DND-41 (cell line): ENCODE data around the gene JAKMIP2.

Source experiments
- EZH2 ChIP-seq: IDR thresholded peaks from 3 replicates; pipeline ENCODE4 v1.6.1; 2012; ENCODE audit warnings: borderline replicate concordance, low read depth, mild to moderate bottlenecking, moderate library complexity, low read length, inconsistent platforms; ENCODE audit not compliant: severe bottlenecking
- TF ChIP-seq, protein P1 (sequence below): IDR thresholded peaks from 2 replicates; pipeline ENCODE4 v1.5.1; 2012; ENCODE audit warnings: borderline replicate concordance, low read length, moderate library complexity, mild to moderate bottlenecking; ENCODE audit not compliant: poor library complexity, severe bottlenecking; ENCODE audit errors: extremely low read depth

GRCh38 chr5:147669169-147669869, 113.2 kb downstream of the JAKMIP2 start:
- TF ChIP-seq, protein P1, sequence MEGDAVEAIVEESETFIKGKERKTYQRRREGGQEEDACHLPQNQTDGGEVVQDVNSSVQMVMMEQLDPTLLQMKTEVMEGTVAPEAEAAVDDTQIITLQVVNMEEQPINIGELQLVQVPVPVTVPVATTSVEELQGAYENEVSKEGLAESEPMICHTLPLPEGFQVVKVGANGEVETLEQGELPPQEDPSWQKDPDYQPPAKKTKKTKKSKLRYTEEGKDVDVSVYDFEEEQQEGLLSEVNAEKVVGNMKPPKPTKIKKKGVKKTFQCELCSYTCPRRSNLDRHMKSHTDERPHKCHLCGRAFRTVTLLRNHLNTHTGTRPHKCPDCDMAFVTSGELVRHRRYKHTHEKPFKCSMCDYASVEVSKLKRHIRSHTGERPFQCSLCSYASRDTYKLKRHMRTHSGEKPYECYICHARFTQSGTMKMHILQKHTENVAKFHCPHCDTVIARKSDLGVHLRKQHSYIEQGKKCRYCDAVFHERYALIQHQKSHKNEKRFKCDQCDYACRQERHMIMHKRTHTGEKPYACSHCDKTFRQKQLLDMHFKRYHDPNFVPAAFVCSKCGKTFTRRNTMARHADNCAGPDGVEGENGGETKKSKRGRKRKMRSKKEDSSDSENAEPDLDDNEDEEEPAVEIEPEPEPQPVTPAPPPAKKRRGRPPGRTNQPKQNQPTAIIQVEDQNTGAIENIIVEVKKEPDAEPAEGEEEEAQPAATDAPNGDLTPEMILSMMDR: no peak
- no peak for TF ChIP-seq EZH2
